K562 treated with DMSO at 1 percent for 12 hours (cell line): ENCODE results near the gene RUNX3. TPM values are rescaled to one million over a fixed set of nuclear protein-coding genes. Genes with fewer than 3 reads are reported as not detected.

Source experiments
- total RNA-seq: library from RNA; unstranded; fragments of 300-600 nt; gene quantifications from 2 replicates; pipeline ENCODE4 v1.2.3, GENCODE V29; 2022; ENCODE audit not compliant: insufficient read depth

Gene RUNX3
- total RNA-seq = 0.19 and 1.6 TPM in 2 replicates

GRCh38 chr1:24930260-24931145 lies at the start of gene RUNX3:
RUNX3 (minus strand) TSS chr1:24930276; CDS start chr1:24929868, 408 bp downstream.

Other genes starting within 250 kb of the RUNX3 start
- 24.2 and 91.2 TPM in 2 replicates for gene CLIC4, start 184.8 kb downstream of the RUNX3 start, total RNA-seq